IPS-11a (cell line): ENCODE measurements around the gene SGK2.

Source experiments
- H3K4me3 ChIP-seq: one replicate; pipeline ENCODE4 v1.5.1; 2013; ENCODE audit warnings: low read depth, low read length, control low read depth

Gene SGK2

GRCh38 chr20:43536041-43536816, 22.6 kb upstream of the SGK2 start:
- no peak overlapping the region for H3K4me3 ChIP-seq

GRCh38 chr20:43536817-43537440, 21.9 kb upstream of the SGK2 start:
- H3K4me3 ChIP-seq: no peak overlapping the region

- H3K4me3 ChIP-seq: no peak overlapping the region
Observed at GRCh38 chr20:43537921-43538877, 20.6 kb upstream of the SGK2 start.

- H3K4me3 ChIP-seq: no peak overlapping the region
Observed at GRCh38 chr20:43538878-43539700, 19.7 kb upstream of the SGK2 start.

GRCh38 chr20:43539975-43540672, 18.7 kb upstream of the SGK2 start:
- H3K4me3 ChIP-seq: no peak overlapping the region

- no peak overlapping the region for H3K4me3 ChIP-seq
Observed at GRCh38 chr20:43540673-43541060, 18.2 kb upstream of the SGK2 start.

- no peak overlapping the region for H3K4me3 ChIP-seq
Observed at GRCh38 chr20:43541214-43541613, 17.6 kb upstream of the SGK2 start.

GRCh38 chr20:43542161-43542560, 16.7 kb upstream of the SGK2 start:
- H3K4me3 ChIP-seq: no peak overlapping the region

- no peak overlapping the region for H3K4me3 ChIP-seq
Observed at GRCh38 chr20:43542674-43543073, 16.2 kb upstream of the SGK2 start.

GRCh38 chr20:43543138-43543537, 15.7 kb upstream of the SGK2 start:
- no peak overlapping the region for H3K4me3 ChIP-seq

GRCh38 chr20:43544501-43544900, 14.3 kb upstream of the SGK2 start:
- H3K4me3 ChIP-seq: no peak overlapping the region

- H3K4me3 ChIP-seq: no peak overlapping the region
Observed at GRCh38 chr20:43545837-43546578, 12.8 kb upstream of the SGK2 start.

GRCh38 chr20:43548273-43548880, 10.4 kb upstream of the SGK2 start:
- H3K4me3 ChIP-seq: no peak overlapping the region

- no peak overlapping the region for H3K4me3 ChIP-seq
Observed at GRCh38 chr20:43549416-43550065, 9.3 kb upstream of the SGK2 start.

- no peak overlapping the region for H3K4me3 ChIP-seq
Observed at GRCh38 chr20:43550456-43550855, 8.4 kb upstream of the SGK2 start.

- H3K4me3 ChIP-seq: no peak overlapping the region
Observed at GRCh38 chr20:43554369-43554768, 4.5 kb upstream of the SGK2 start.

- H3K4me3 ChIP-seq: no peak overlapping the region
Observed at GRCh38 chr20:43559147-43559987, 540 bp downstream of the SGK2 start.

GRCh38 chr20:43560974-43561373, 2.1 kb downstream of the SGK2 start:
- H3K4me3 ChIP-seq: no peak overlapping the region
